ENCODE data around the gene ZNF609. TPM values are rescaled to one million over a fixed set of nuclear protein-coding genes. Genes with fewer than 3 reads are reported as not detected.

The ZNF609 gene
- total RNA-seq, 1 experiment from 2014 or later, result 35.0 TPM

GRCh38 chr15:64500695-64501395 lies 40.5 kb downstream of the ZNF609 start:
- TF ChIP-seq CTCF (conservative IDR thresholded peaks at IDR 0.05; ENCODE audit: low read depth, low read length) (no peak), EZH2 (IDR thresholded peaks at IDR 0.05; ENCODE audit: borderline replicate concordance, low read depth, low read length, poor library complexity, severe bottlenecking) (no peak)
- CTCF ChIA-PET, result no interaction called here

GRCh38 chr15:64501396-64501715 lies 41.0 kb downstream of the ZNF609 start:
- Histone ChIP-seq H3K27me3 (replicated peaks; ENCODE audit: insufficient read depth, low read depth, low read length, poor library complexity) (no peaks in the 10 kb centered on the region), H3K27ac (ENCODE audit: low read depth, low read length, poor library complexity, severe bottlenecking) (no peak overlapping the region), H3K4me1 (ENCODE audit: insufficient read depth, low read length, poor library complexity, severe bottlenecking) (peaks cover 18% of the 10 kb centered on the region), H3K36me3 (ENCODE audit: insufficient read depth, low read length, poor library complexity, severe bottlenecking) (peaks cover 13% of the 10 kb centered on the region), H3K9me3 (ENCODE audit: low read depth, low read length, poor library complexity, severe bottlenecking) (no peaks in the 10 kb centered on the region), H3K4me3 (ENCODE audit: low read depth, low read length, poor library complexity, severe bottlenecking) (no peak overlapping the region)
- TF ChIP-seq EZH2 (IDR thresholded peaks at IDR 0.05; ENCODE audit: borderline replicate concordance, low read depth, low read length, poor library complexity, severe bottlenecking) (no peak), CTCF (conservative IDR thresholded peaks at IDR 0.05; ENCODE audit: low read depth, low read length) (no peak)
- intact Hi-C loops (cut with micrococcal nuclease; ENCODE audit: unreplicated experiment), result no loop called here
- ChIA-PET CTCF (no interaction called here), POLR2A (ENCODE audit: low non-redundant PET) (no interaction called here)
- no peak for DNase-seq (ENCODE audit: low spot score)
- no TSS peak for BruUV-seq (replicated peaks)

More at GRCh38 chr15:64500695-64501395, 40.5 kb downstream of the ZNF609 start:
- Histone ChIP-seq H3K9me3 (ENCODE audit: low read depth, low read length, poor library complexity, severe bottlenecking) (no peaks in the 10 kb centered on the region), H3K27me3 (replicated peaks; ENCODE audit: insufficient read depth, low read depth, low read length, poor library complexity) (no peaks in the 10 kb centered on the region), H3K4me1 (ENCODE audit: insufficient read depth, low read length, poor library complexity, severe bottlenecking) (peaks cover 18% of the 10 kb centered on the region), H3K4me3 (ENCODE audit: low read depth, low read length, poor library complexity, severe bottlenecking) (no peak overlapping the region), H3K36me3 (ENCODE audit: insufficient read depth, low read length, poor library complexity, severe bottlenecking) (peaks cover 13% of the 10 kb centered on the region), H3K27ac (ENCODE audit: low read depth, low read length, poor library complexity, severe bottlenecking) (no peak overlapping the region)
- BruUV-seq (replicated peaks), result no TSS peak
- POLR2A ChIA-PET (ENCODE audit: low non-redundant PET), result no interaction called here
- intact Hi-C loops (cut with micrococcal nuclease; ENCODE audit: unreplicated experiment), result no loop called here
- DNase-seq (ENCODE audit: low spot score), result no peak

- Histone ChIP-seq H3K4me3 (ENCODE audit: low read depth, low read length, poor library complexity, severe bottlenecking) (no peak overlapping the region), H3K27ac (ENCODE audit: low read depth, low read length, poor library complexity, severe bottlenecking) (no peak overlapping the region), H3K9me3 (ENCODE audit: low read depth, low read length, poor library complexity, severe bottlenecking) (no peaks in the 10 kb centered on the region), H3K4me1 (ENCODE audit: insufficient read depth, low read length, poor library complexity, severe bottlenecking) (peaks cover 18% of the 10 kb centered on the region), H3K27me3 (replicated peaks; ENCODE audit: insufficient read depth, low read depth, low read length, poor library complexity) (no peaks in the 10 kb centered on the region), H3K36me3 (ENCODE audit: insufficient read depth, low read length, poor library complexity, severe bottlenecking) (peaks cover 13% of the 10 kb centered on the region)
- TF ChIP-seq EZH2 (IDR thresholded peaks at IDR 0.05; ENCODE audit: borderline replicate concordance, low read depth, low read length, poor library complexity, severe bottlenecking), result no peak
- no peak for TF ChIP-seq CTCF (conservative IDR thresholded peaks at IDR 0.05; ENCODE audit: low read depth, low read length)
- POLR2A ChIA-PET (ENCODE audit: low non-redundant PET), result no interaction called here
- no TSS peak for BruUV-seq (replicated peaks)
- intact Hi-C loops (cut with micrococcal nuclease; ENCODE audit: unreplicated experiment), result no loop called here
- no peak for DNase-seq (ENCODE audit: low spot score)
- CTCF ChIA-PET, result no interaction called here
These were observed 41.8 kb downstream of the ZNF609 start for GRCh38 chr15:64502151-64502550.

All from A673 (cell line).